HCT116 (cell line): ENCODE results near the gene TNPO2. TPM values are rescaled to one million over a fixed set of nuclear protein-coding genes. Genes with fewer than 3 reads are reported as not detected.

Experiments used
- ATAC-seq: fragments of 200-7000 bp; cut with Tn5 transposase; 2 replicates; pipeline ENCODE4 v1.9.1; 2020; ENCODE audit warnings: mild to moderate bottlenecking, moderate library complexity
- BruUV-seq: library from RNA; stranded (reverse); fragments of 400-500 nt; replicated peaks from 2 replicates; lab custom pipeline; 2021; lab: Mats Ljungman, UMichigan
- CTCF ChIA-PET: fragments of 300-600 bp; sonication (Branson Sonifier 250); formaldehyde crosslinking; loops from one replicate; lab custom pipeline; 2021; ENCODE audit warnings: antibody characterized with exemption; lab: Charles Lee
- POLR2A ChIA-PET: fragments of 300-600, 350-600 bp; sonication (Branson Sonifier 250); formaldehyde crosslinking; loops from one replicate; lab custom pipeline; 2021; ENCODE audit warnings: antibody characterized with exemption; lab: Charles Lee
- RAD21 ChIA-PET, 2 experiments: fragments of 300-600 bp; sonication (Branson Sonifier 250); formaldehyde crosslinking; loops; one replicate each; lab custom pipeline; 2023; ENCODE audit warnings: low total read pairs in 2 of 2; ENCODE audit not compliant: uncharacterized antibody in 2 of 2, unreplicated experiment in 2 of 2, low non-redundant PET in 1 of 2; lab: Charles Lee
- DNase-seq: peaks from one replicate; pipeline ENCODE4 v3.0.0-alpha.2; 2010; ENCODE audit warnings: low read depth, low spot score
- H2AFZ ChIP-seq: fragments of 200-600 bp; shearing (Covaris generic), sonication (generic); 2 replicates; pipeline ENCODE4 v1.6.1; 2017; ENCODE audit warnings: low read depth, mixed run types, mixed read lengths, antibody characterized with exemption, low read length; ENCODE audit not compliant: poor library complexity, severe bottlenecking
- H3K27ac ChIP-seq: 2 replicates; pipeline ENCODE4 v1.5.1; 2012; ENCODE audit warnings: low read depth, low read length
- H3K27me3 ChIP-seq: fragments of 200-600 bp; sonication (generic); 2 replicates; pipeline ENCODE4 v1.6.1; 2016; ENCODE audit warnings: mixed run types, low read length, mixed read lengths; ENCODE audit not compliant: insufficient read depth
- H3K36me3 ChIP-seq, 2 experiments: fragments of 200-500 bp in 1 of 2; fragments of 200-600 bp in 1 of 2; sonication (Bioruptor generic) in 1 of 2; sonication (generic) in 1 of 2; 2 replicates each; pipeline versions ENCODE4 v1.5.1 to v1.6.1; 2014 to 2016; ENCODE audit warnings: low read length in 2 of 2, inconsistent platforms in 1 of 2, mixed read lengths in 1 of 2, mixed run types in 1 of 2; ENCODE audit not compliant: insufficient read depth in 2 of 2, control insufficient read depth in 1 of 2
- H3K4me1 ChIP-seq, 2 experiments: fragments of 200-600 bp in 1 of 2; sonication (generic) in 1 of 2; 2 replicates each; pipeline versions ENCODE4 v1.5.1 to v1.6.1; 2012 to 2017; ENCODE audit warnings: low read length in 2 of 2, inconsistent platforms in 1 of 2, mild to moderate bottlenecking in 1 of 2, mixed read lengths in 1 of 2, mixed run types in 1 of 2, moderate library complexity in 1 of 2; ENCODE audit not compliant: insufficient read depth in 2 of 2, control insufficient read depth in 1 of 2
- H3K4me2 ChIP-seq: fragments of 200-600 bp; sonication (generic); 2 replicates; pipeline ENCODE4 v1.6.1; 2017; ENCODE audit warnings: mixed run types, low read length, mixed read lengths
- H3K4me3 ChIP-seq, 2 experiments: fragments of 200-600 bp in 1 of 2; sonication (generic) in 1 of 2; replicated peaks in 1 of 2; 2 replicates each; pipeline ENCODE4 v1.5.1; 2011 to 2016; ENCODE audit warnings: low read length in 2 of 2, control low read depth in 1 of 2, low read depth in 1 of 2, mild to moderate bottlenecking in 1 of 2, mixed read lengths in 1 of 2, mixed run types in 1 of 2
- H3K79me2 ChIP-seq: fragments of 200-600 bp; sonication (generic); 2 replicates; pipeline ENCODE4 v1.6.1; 2017; ENCODE audit warnings: mild to moderate bottlenecking, mixed run types, low read length, moderate library complexity, mixed read lengths; ENCODE audit not compliant: insufficient read depth
- H3K9ac ChIP-seq: fragments of 200-600 bp; sonication (generic); 2 replicates; pipeline ENCODE4 v1.6.1; 2016; ENCODE audit warnings: low read length, mixed read lengths
- H3K9me2 ChIP-seq: fragments of 200-600 bp; sonication (generic), shearing (Covaris generic); 2 replicates; pipeline ENCODE4 v1.6.1; 2017; ENCODE audit warnings: mixed run types, mild to moderate bottlenecking, moderate library complexity; ENCODE audit not compliant: insufficient read depth
- H3K9me3 ChIP-seq, 2 experiments: fragments of 200-500 bp in 1 of 2; fragments of 200-600 bp in 1 of 2; sonication (Bioruptor generic) in 1 of 2; sonication (generic) in 1 of 2; 2 replicates each; pipeline ENCODE4 v1.6.1; 2014 to 2017; ENCODE audit warnings: low read length in 2 of 2, mixed read lengths in 2 of 2, inconsistent platforms in 1 of 2, low read depth in 1 of 2, mild to moderate bottlenecking in 1 of 2, mixed run types in 1 of 2, moderate library complexity in 1 of 2; ENCODE audit not compliant: control insufficient read depth in 1 of 2, insufficient read depth in 1 of 2
- H4K20me1 ChIP-seq: fragments of 200-600 bp; sonication (generic), shearing (Covaris generic); 2 replicates; pipeline ENCODE4 v1.6.1; 2017; ENCODE audit warnings: mixed run types, mild to moderate bottlenecking, moderate library complexity; ENCODE audit not compliant: insufficient read depth
- CBX3 ChIP-seq: IDR thresholded peaks from 2 replicates; pipeline ENCODE4 v1.6.1; 2012; ENCODE audit warnings: low read depth
- CTCF ChIP-seq, 3 experiments: fragments of 200-600 bp in 1 of 3; sonication (generic) in 1 of 3; IDR thresholded peaks in 2 of 3; conservative IDR thresholded peaks in 1 of 3; 2 replicates each; pipeline ENCODE4 v1.5.1; 2012 to 2017; ENCODE audit warnings: low read depth in 2 of 3, low read length in 2 of 3, antibody characterized with exemption in 1 of 3, borderline replicate concordance in 1 of 3, control low read depth in 1 of 3, mild to moderate bottlenecking in 1 of 3, mixed read lengths in 1 of 3, mixed run types in 1 of 3, moderate library complexity in 1 of 3; ENCODE audit not compliant: insufficient read depth in 1 of 3
- EGR1 ChIP-seq: IDR thresholded peaks from 2 replicates; pipeline ENCODE4 v1.6.1; 2012; ENCODE audit warnings: low read depth
- ELF1 ChIP-seq: IDR thresholded peaks from 2 replicates; pipeline ENCODE4 v1.6.1; 2012; ENCODE audit warnings: low read depth, borderline replicate concordance
- FOSL1 ChIP-seq: IDR thresholded peaks from 2 replicates; pipeline ENCODE4 v1.6.1; 2012; ENCODE audit warnings: low read depth
- JUND ChIP-seq: IDR thresholded peaks from 2 replicates; pipeline ENCODE4 v1.6.1; 2012
- MAX ChIP-seq: IDR thresholded peaks from 2 replicates; pipeline ENCODE4 v1.6.1; 2012
- POLR2A ChIP-seq: IDR thresholded peaks from 2 replicates; pipeline ENCODE4 v1.7.0; 2011; ENCODE audit warnings: borderline replicate concordance; ENCODE audit not compliant: insufficient read depth, insufficient read length; ENCODE audit errors: extremely low read depth
- POLR2AphosphoS5 ChIP-seq: IDR thresholded peaks from 2 replicates; pipeline ENCODE4 v1.6.1; 2011; ENCODE audit warnings: mild to moderate bottlenecking, low read depth, low read length, moderate library complexity
- RAD21 ChIP-seq: IDR thresholded peaks from 2 replicates; pipeline ENCODE4 v1.6.1; 2012; ENCODE audit warnings: low read depth, mild to moderate bottlenecking
- SIN3A ChIP-seq: IDR thresholded peaks from 2 replicates; pipeline ENCODE4 v1.6.1; 2012; ENCODE audit warnings: low read depth
- SP1 ChIP-seq: IDR thresholded peaks from 2 replicates; pipeline ENCODE4 v1.6.1; 2012; ENCODE audit warnings: low read depth
- SRF ChIP-seq: IDR thresholded peaks from 2 replicates; pipeline ENCODE4 v1.6.1; 2012; ENCODE audit warnings: low read depth
- TCF7L2 ChIP-seq: IDR thresholded peaks from 2 replicates; pipeline ENCODE4 v1.7.0; 2011; ENCODE audit warnings: borderline replicate concordance, inconsistent platforms; ENCODE audit not compliant: insufficient read depth, insufficient read length; ENCODE audit errors: extremely low read depth
- YY1 ChIP-seq: IDR thresholded peaks from 2 replicates; pipeline ENCODE4 v1.6.1; 2011; ENCODE audit warnings: low read length, low read depth, moderate library complexity, mild to moderate bottlenecking; ENCODE audit not compliant: insufficient replicate concordance; ENCODE audit errors: extremely low read depth
- ZBTB33 ChIP-seq: IDR thresholded peaks from 2 replicates; pipeline ENCODE4 v1.6.1; 2011; ENCODE audit warnings: mild to moderate bottlenecking, low read length, moderate library complexity; ENCODE audit not compliant: insufficient replicate concordance; ENCODE audit errors: extremely low read depth
- ZFX ChIP-seq: fragments of 450-650 bp; IDR thresholded peaks from 2 replicates; pipeline ENCODE4 v1.6.1; 2017
- ZNF274 ChIP-seq: fragments of 200-500 bp; sonication (Bioruptor generic); IDR thresholded peaks from 2 replicates; pipeline ENCODE4 v1.6.1; 2014; ENCODE audit warnings: mild to moderate bottlenecking, low read depth, low read length, inconsistent platforms
- intact Hi-C: fragments of 100-400 bp; cut with micrococcal nuclease; formaldehyde crosslinking; loops from 2 replicates; pipeline ENCODE4 v1.10.0; 2022
- total RNA-seq: library from RNA; stranded (reverse); gene quantifications from one replicate; pipeline ENCODE4 v1.2.1, GENCODE V29; 2021; ENCODE audit not compliant: unreplicated experiment
- TF ChIP-seq, protein P1 (sequence below): IDR thresholded peaks from 2 replicates; pipeline ENCODE4 v1.6.1; 2012

Gene TNPO2
- total RNA-seq, 1 experiment from 2014 or later: 81.8 TPM

GRCh38 chr19:12687496-12688196 is 36.1 kb downstream of the TNPO2 start, which contains the start of gene GNG14:
GNG14 (plus strand) TSS chr19:12687998; CDS start chr19:12688049, 51 bp downstream.
- Histone ChIP-seq H4K20me1 (no peaks in the 10 kb centered on the region), H3K36me3 (no peaks in the 10 kb centered on the region), H3K27ac (no peak within 1 kb of the TSS), H3K79me2 (no peaks in the 10 kb centered on the region), H2AFZ (no peak within 1 kb of the TSS), H3K27me3 (no peaks in the 10 kb centered on the region), H3K4me3 (no peak within 1 kb of the TSS), H3K9me3 (no peaks in the 10 kb centered on the region), H3K9ac (no peak within 1 kb of the TSS), H3K4me2 (no peak within 1 kb of the TSS), H3K4me1 (peaks cover under 1 to 3% of the 10 kb centered on the region in 2 experiments; a peak in 2 of 4 replicates), H3K9me2 (no peaks in the 10 kb centered on the region)
- BruUV-seq: no TSS peak
- TF ChIP-seq FOSL1 (no peak), POLR2A (no peak), JUND (no peak), EGR1 (no peak), YY1 (no peak), RAD21 (no peak), POLR2AphosphoS5 (no peak), SP1 (no peak), ELF1 (no peak), SIN3A (no peak), CBX3 (no peak), MAX (no peak), TCF7L2 (no peak), ZBTB33 (no peak), ZNF274 (no peak), CTCF (IDR thresholded peaks at IDR 0.05 in 2 of 3, conservative IDR thresholded peaks at IDR 0.05 in 1 of 3; ENCODE audit: borderline replicate concordance in 1 of 3, insufficient read depth in 1 of 3, low read depth in 2 of 3, low read length in 2 of 3) (no peak), ZFX (no peak), SRF (no peak)
- TF ChIP-seq, protein P1, sequence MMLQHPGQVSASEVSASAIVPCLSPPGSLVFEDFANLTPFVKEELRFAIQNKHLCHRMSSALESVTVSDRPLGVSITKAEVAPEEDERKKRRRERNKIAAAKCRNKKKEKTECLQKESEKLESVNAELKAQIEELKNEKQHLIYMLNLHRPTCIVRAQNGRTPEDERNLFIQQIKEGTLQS: no peak
- CTCF ChIA-PET: no interaction called here
- RAD21 ChIA-PET: no interaction called here
- DNase-seq: no peak
- peak; percentile 17; the same call in 1 of the 2 replicates for ATAC-seq
- POLR2A ChIA-PET: no interaction called here
- intact Hi-C loops: no loop called here
